Measurements from ENCODE around the gene TMEM59L.

Gene TMEM59L

GRCh38 chr19:18633321-18633720, 20.7 kb downstream of the TMEM59L start:
- no peaks in the 10 kb centered on the region for H4K20me1 ChIP-seq (ENCODE audit: control insufficient read depth, insufficient read depth, low read depth, low read length)
- H3K4me2 ChIP-seq (ENCODE audit: low read length), result no peak overlapping the region
- no peaks in the 10 kb centered on the region; the same call in 1 of the 2 replicates for H3K36me3 ChIP-seq (ENCODE audit: control insufficient read depth, low read length)
- peaks cover 20% of the 10 kb centered on the region for H3K4me1 ChIP-seq (ENCODE audit: control insufficient read depth, low read length)
- no peak overlapping the region for H3K27ac ChIP-seq (ENCODE audit: low read depth, low read length)
- H3K79me2 ChIP-seq (ENCODE audit: control insufficient read depth, low read length), result peaks cover 15% of the 10 kb centered on the region
- H3K9me2 ChIP-seq (replicated peaks; ENCODE audit: control insufficient read depth, low read length), result no peaks in the 10 kb centered on the region
- H3K4me3 ChIP-seq (ENCODE audit: low read length), result no peak overlapping the region
- TF ChIP-seq CTCF (IDR thresholded peaks at IDR 0.05; ENCODE audit: low read depth, low read length, poor library complexity, severe bottlenecking) (no peak), EZH2phosphoT487 (IDR thresholded peaks at IDR 0.05; ENCODE audit: borderline replicate concordance, low read length) (no peak)
- H3K9me3 ChIP-seq (ENCODE audit: control insufficient read depth, insufficient read depth, low read length), result no peaks in the 10 kb centered on the region
- H3K27me3 ChIP-seq (ENCODE audit: control insufficient read depth, low read length), result no peaks in the 10 kb centered on the region
- H3F3A ChIP-seq (ENCODE audit: control insufficient read depth, insufficient read depth), result no peaks in the 10 kb centered on the region

- no peaks in the 10 kb centered on the region for H4K20me1 ChIP-seq (ENCODE audit: control insufficient read depth, insufficient read depth, low read depth, low read length)
- no peaks in the 10 kb centered on the region for H3F3A ChIP-seq (ENCODE audit: control insufficient read depth, insufficient read depth)
- H3K79me2 ChIP-seq (ENCODE audit: control insufficient read depth, low read length), result peaks cover 23% of the 10 kb centered on the region
- no peaks in the 10 kb centered on the region for H3K9me3 ChIP-seq (ENCODE audit: control insufficient read depth, insufficient read depth, low read length)
- H3K4me2 ChIP-seq (ENCODE audit: low read length), result no peak overlapping the region
- no peak overlapping the region for H3K27ac ChIP-seq (ENCODE audit: low read depth, low read length)
- no peak overlapping the region for H3K4me3 ChIP-seq (ENCODE audit: low read length)
- H3K4me1 ChIP-seq (ENCODE audit: control insufficient read depth, low read length), result peaks cover 20% of the 10 kb centered on the region
- H3K27me3 ChIP-seq (ENCODE audit: control insufficient read depth, low read length), result no peaks in the 10 kb centered on the region
- H3K36me3 ChIP-seq (ENCODE audit: control insufficient read depth, low read length), result no peaks in the 10 kb centered on the region; the same call in 1 of the 2 replicates
- H3K9me2 ChIP-seq (replicated peaks; ENCODE audit: control insufficient read depth, low read length), result no peaks in the 10 kb centered on the region
- TF ChIP-seq CTCF (IDR thresholded peaks at IDR 0.05; ENCODE audit: low read depth, low read length, poor library complexity, severe bottlenecking) (no peak), EZH2phosphoT487 (IDR thresholded peaks at IDR 0.05; ENCODE audit: borderline replicate concordance, low read length) (no peak)
Observed at GRCh38 chr19:18634612-18635297, 22.1 kb downstream of the TMEM59L start.

- Histone ChIP-seq H3K27ac (ENCODE audit: low read depth, low read length) (no peak overlapping the region), H3K9me2 (replicated peaks; ENCODE audit: control insufficient read depth, low read length) (no peaks in the 10 kb centered on the region), H4K20me1 (ENCODE audit: control insufficient read depth, insufficient read depth, low read depth, low read length) (no peaks in the 10 kb centered on the region), H3K27me3 (ENCODE audit: control insufficient read depth, low read length) (no peaks in the 10 kb centered on the region), H3K4me2 (ENCODE audit: low read length) (peak overlapping the region; percentile 68), H3F3A (ENCODE audit: control insufficient read depth, insufficient read depth) (no peaks in the 10 kb centered on the region), H3K9me3 (ENCODE audit: control insufficient read depth, insufficient read depth, low read length) (no peaks in the 10 kb centered on the region), H3K79me2 (ENCODE audit: control insufficient read depth, low read length) (peaks cover 32% of the 10 kb centered on the region), H3K4me3 (ENCODE audit: low read length) (peak overlapping the region; percentile 60), H3K36me3 (ENCODE audit: control insufficient read depth, low read length) (no peaks in the 10 kb centered on the region; the same call in 1 of the 2 replicates), H3K4me1 (ENCODE audit: control insufficient read depth, low read length) (peaks cover 20% of the 10 kb centered on the region)
- no peak for TF ChIP-seq EZH2phosphoT487 (IDR thresholded peaks at IDR 0.05; ENCODE audit: borderline replicate concordance, low read length)
- no peak for TF ChIP-seq CTCF (IDR thresholded peaks at IDR 0.05; ENCODE audit: low read depth, low read length, poor library complexity, severe bottlenecking)
Observed at GRCh38 chr19:18635831-18636182, 23.1 kb downstream of the TMEM59L start.
